ENCODE measurements around the gene CTDSP1.

DNA sequence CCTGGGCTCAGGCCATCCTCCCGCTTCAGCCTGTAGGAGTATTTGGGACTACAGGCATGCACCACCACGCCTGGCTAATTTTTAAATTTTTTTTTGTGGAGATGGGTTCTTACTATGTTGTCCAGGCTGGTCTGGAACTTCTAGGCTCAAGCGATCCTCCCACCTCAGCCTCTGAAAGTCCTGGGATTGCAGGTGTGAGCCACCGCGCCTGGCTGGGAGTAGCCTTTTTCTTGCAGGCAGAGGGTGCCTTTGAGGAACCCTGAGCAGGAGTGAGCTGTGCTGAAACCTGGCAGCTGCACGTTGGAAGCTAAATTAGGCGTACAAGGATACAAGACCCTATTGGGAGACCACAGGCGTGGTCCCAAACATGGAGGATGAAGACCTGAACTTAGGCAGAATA lies 8.0 kb downstream of the CTDSP1 start:
- TF ChIP-seq, protein P1, sequence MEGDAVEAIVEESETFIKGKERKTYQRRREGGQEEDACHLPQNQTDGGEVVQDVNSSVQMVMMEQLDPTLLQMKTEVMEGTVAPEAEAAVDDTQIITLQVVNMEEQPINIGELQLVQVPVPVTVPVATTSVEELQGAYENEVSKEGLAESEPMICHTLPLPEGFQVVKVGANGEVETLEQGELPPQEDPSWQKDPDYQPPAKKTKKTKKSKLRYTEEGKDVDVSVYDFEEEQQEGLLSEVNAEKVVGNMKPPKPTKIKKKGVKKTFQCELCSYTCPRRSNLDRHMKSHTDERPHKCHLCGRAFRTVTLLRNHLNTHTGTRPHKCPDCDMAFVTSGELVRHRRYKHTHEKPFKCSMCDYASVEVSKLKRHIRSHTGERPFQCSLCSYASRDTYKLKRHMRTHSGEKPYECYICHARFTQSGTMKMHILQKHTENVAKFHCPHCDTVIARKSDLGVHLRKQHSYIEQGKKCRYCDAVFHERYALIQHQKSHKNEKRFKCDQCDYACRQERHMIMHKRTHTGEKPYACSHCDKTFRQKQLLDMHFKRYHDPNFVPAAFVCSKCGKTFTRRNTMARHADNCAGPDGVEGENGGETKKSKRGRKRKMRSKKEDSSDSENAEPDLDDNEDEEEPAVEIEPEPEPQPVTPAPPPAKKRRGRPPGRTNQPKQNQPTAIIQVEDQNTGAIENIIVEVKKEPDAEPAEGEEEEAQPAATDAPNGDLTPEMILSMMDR (IDR thresholded peaks at IDR 0.05; ENCODE audit: insufficient read depth, low read depth, low read length): no peak
- TF ChIP-seq EZH2 (IDR thresholded peaks at IDR 0.05; ENCODE audit: insufficient read depth, low read length): no peak

Data from astrocyte (in vitro differentiated cells and primary cell).